K562 (cell line): ENCODE results near the gene KRTCAP2. TPM values are rescaled to one million over a fixed set of nuclear protein-coding genes. Genes with fewer than 3 reads are reported as not detected.
A peak's percentile ranks its signal among the peaks of the same experiment; 100 is the strongest.

Source experiments
- BRD9 ChIP-seq: fragments of 450-650 bp; IDR thresholded peaks from 2 replicates; pipeline ENCODE4 v1.6.1; 2018; ENCODE audit warnings: low read depth; ENCODE audit not compliant: partially characterized antibody
- CHD2 ChIP-seq: IDR thresholded peaks from 2 replicates; pipeline ENCODE4 v1.6.1; 2011; ENCODE audit warnings: low read depth, low read length
- MAZ ChIP-seq, 2 experiments: fragments of 450-650 bp in 1 of 2; sonication (generic) in 1 of 2; formaldehyde crosslinking; IDR thresholded peaks in 1 of 2; conservative IDR thresholded peaks in 1 of 2; 2 replicates each; pipeline versions ENCODE4 v1.4.0 to v1.5.0; 2020; ENCODE audit warnings: mild to moderate bottlenecking in 1 of 2, missing genetic modification reagents in 1 of 2
- MTA3 ChIP-seq: fragments of 450-650 bp; formaldehyde crosslinking; IDR thresholded peaks from 2 replicates; pipeline ENCODE4 v1.6.1; 2017; ENCODE audit warnings: mild to moderate bottlenecking, borderline replicate concordance
- MYNN ChIP-seq, 2 experiments: sonication (generic); formaldehyde crosslinking in 1 of 2; IDR thresholded peaks; 2 replicates each; pipeline versions ENCODE4 v1.5.0 to v1.6.1; 2016 to 2020; ENCODE audit warnings: antibody characterized with exemption in 1 of 2, missing genetic modification reagents in 1 of 2
- NFATC3 ChIP-seq: fragments of 450-650 bp; IDR thresholded peaks from 2 replicates; pipeline ENCODE4 v1.6.1; 2017; ENCODE audit warnings: mild to moderate bottlenecking
- RB1 ChIP-seq: fragments of 450-650 bp; IDR thresholded peaks from 2 replicates; pipeline ENCODE4 v1.6.1; 2017; ENCODE audit warnings: low read depth, mild to moderate bottlenecking
- REST ChIP-seq, 2 experiments: fragments of 450-650 bp; formaldehyde crosslinking in 1 of 2; IDR thresholded peaks; 2 replicates each; pipeline versions ENCODE4 v1.4.0 to v1.6.1; 2014 to 2020; ENCODE audit warnings: mild to moderate bottlenecking in 2 of 2, borderline replicate concordance in 1 of 2, low read depth in 1 of 2
- ZNF740 ChIP-seq, 3 experiments: fragments of 200-800 bp in 1 of 3; sonication (Bioruptor generic) in 1 of 3; sonication (generic) in 1 of 3; formaldehyde crosslinking in 1 of 3; IDR thresholded peaks; 2 replicates each; pipeline versions ENCODE4 v1.6.1 to v1.8.0; 2016 to 2022; ENCODE audit warnings: mild to moderate bottlenecking in 2 of 3, missing compliant biosample characterization in 2 of 3, missing genetic modification characterization in 2 of 3, missing genetic modification reagents in 1 of 3
- polyA plus RNA-seq, 8 experiments: library from polyadenylated mRNA; depleted of rRNA in 4 of 8; stranded (reverse) in 5 of 8; unstranded in 3 of 8; fragments of >200 nt; fragmentation: Nextera tagmentation in 2 of 8; fragmentation: Illumina TruSeq in 1 of 8; extraction: Ambion mirVana in 2 of 8; extraction: Trizol in 1 of 8; gene quantifications; 2 replicates each; pipeline versions ENCODE4 v1.2.1 to v1.2.3, GENCODE V29; 2011 to 2014; ENCODE audit warnings: inconsistent platforms in 1 of 8, missing spikeins in 1 of 8
- total RNA-seq, 7 experiments: library from RNA; depleted of rRNA in 6 of 7; stranded (reverse); fragments of >200 nt in 6 of 7; fragmentation: Illumina TruSeq in 2 of 7; extraction: Trizol in 2 of 7; gene quantifications; 2 replicates each; pipeline versions ENCODE4 v1.2.1 to v1.2.3, GENCODE V29; 2011 to 2021; ENCODE audit warnings: low replicate concordance in 1 of 7
- TF ChIP-seq, protein P1 (sequence below): fragments of 450-650 bp; formaldehyde crosslinking; IDR thresholded peaks from 2 replicates; pipeline ENCODE4 v1.4.0; 2020; ENCODE audit warnings: mild to moderate bottlenecking, moderate library complexity

The KRTCAP2 gene
- total and polyA plus RNA-seq, 9 of the 15 experiments (the other 6 are each of a cell fraction or from before 2014, with no cell fraction given): 126 to 436 (median 244) TPM

- TF ChIP-seq, protein P1, sequence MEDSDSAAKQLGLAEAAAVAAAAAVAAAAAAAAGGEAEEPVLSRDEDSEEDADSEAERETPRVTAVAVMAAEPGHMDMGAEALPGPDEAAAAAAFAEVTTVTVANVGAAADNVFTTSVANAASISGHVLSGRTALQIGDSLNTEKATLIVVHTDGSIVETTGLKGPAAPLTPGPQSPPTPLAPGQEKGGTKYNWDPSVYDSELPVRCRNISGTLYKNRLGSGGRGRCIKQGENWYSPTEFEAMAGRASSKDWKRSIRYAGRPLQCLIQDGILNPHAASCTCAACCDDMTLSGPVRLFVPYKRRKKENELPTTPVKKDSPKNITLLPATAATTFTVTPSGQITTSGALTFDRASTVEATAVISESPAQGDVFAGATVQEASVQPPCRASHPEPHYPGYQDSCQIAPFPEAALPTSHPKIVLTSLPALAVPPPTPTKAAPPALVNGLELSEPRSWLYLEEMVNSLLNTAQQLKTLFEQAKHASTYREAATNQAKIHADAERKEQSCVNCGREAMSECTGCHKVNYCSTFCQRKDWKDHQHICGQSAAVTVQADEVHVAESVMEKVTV (CRISPR knock-in tag): 0 out of 2 replicates have a peak, but pooled peaks have one; percentile 35
- peak; percentile 80; the same call in 1 of the 2 replicates for TF ChIP-seq MYNN (IDR thresholded peaks at IDR 0.05)
- no peak for TF ChIP-seq MYNN (CRISPR knock-in tag; IDR thresholded peaks at IDR 0.05)
- peak; percentile 71 for TF ChIP-seq REST (IDR thresholded peaks at IDR 0.05; ENCODE audit: borderline replicate concordance)
- no peak for TF ChIP-seq REST (CRISPR knock-in tag; IDR thresholded peaks at IDR 0.05; ENCODE audit: low read depth)
- no peak for TF ChIP-seq NFATC3
- 0 out of 2 replicates have a peak, but pooled peaks have one; percentile 30 for TF ChIP-seq RB1
- peak; percentile 51; the same call in 1 of the 2 replicates for TF ChIP-seq ZNF740 (CRISPR knock-in tag; IDR thresholded peaks at IDR 0.05)
- TF ChIP-seq ZNF740 (tag; IDR thresholded peaks at IDR 0.05): no peak
- TF ChIP-seq BRD9: no peak
- TF ChIP-seq MTA3: peak; percentile 50; the same call in 1 of the 2 replicates
- TF ChIP-seq CHD2: no peak
- TF ChIP-seq MAZ (CRISPR knock-in tag; conservative IDR thresholded peaks at IDR 0.05 in 1 of 2, IDR thresholded peaks at IDR 0.05 in 1 of 2): 0 out of 4 replicates have a peak, but pooled peaks of 1 of the 2 experiments have one; percentile 51
Observed at GRCh38 chr1:155176544-155177071, 3.5 kb upstream of the KRTCAP2 start (continued).
